Stimulated activated naive CD4-positive, alpha-beta T cell (primary cell): ENCODE results near the gene PHACTR3.
"Not testable (repeated sequence)": the region's sequence is repeated elsewhere in the genome, so short reads cannot be mapped to it uniquely, and the experiment has no call there.

Source experiments
- DNase-seq, 6 experiments: peaks; one replicate each; lab custom pipeline; 2025; lab: John Stamatoyannopoulos, UW

Gene PHACTR3

GRCh38 chr20:59830665-59831023 is 226.3 kb downstream of the PHACTR3 start:
- no peak for DNase-seq

GRCh38 chr20:59831024-59831915 is 226.9 kb downstream of the PHACTR3 start:
- DNase-seq, result no peak

- DNase-seq, result no peak
Measured at GRCh38 chr20:59831916-59832270, 227.6 kb downstream of the PHACTR3 start.

- DNase-seq, result no peak
Measured at GRCh38 chr20:59832406-59833363, 228.3 kb downstream of the PHACTR3 start.

GRCh38 chr20:59835057-59835447 is 230.7 kb downstream of the PHACTR3 start:
- DNase-seq, result no peak

GRCh38 chr20:59835448-59836395 is 231.4 kb downstream of the PHACTR3 start:
- DNase-seq, result no peak

- DNase-seq, result no peak
Measured at GRCh38 chr20:59836767-59837166, 232.4 kb downstream of the PHACTR3 start.

GRCh38 chr20:59837623-59838394 is 233.5 kb downstream of the PHACTR3 start:
- no peak for DNase-seq

- DNase-seq, result no peak
Measured at GRCh38 chr20:59839400-59839799, 235.1 kb downstream of the PHACTR3 start.

- DNase-seq, result no peak
Measured at GRCh38 chr20:59845472-59845871, 241.1 kb downstream of the PHACTR3 start.

GRCh38 chr20:59848182-59848581 is 243.8 kb downstream of the PHACTR3 start:
- DNase-seq, result no peak

- DNase-seq, result no peak
Measured at GRCh38 chr20:59850018-59850641, 245.8 kb downstream of the PHACTR3 start.

- not testable (repeated sequence) for DNase-seq
Measured at GRCh38 chr20:59856526-59856925, 252.2 kb downstream of the PHACTR3 start.

GRCh38 chr20:59856941-59857340 is 252.6 kb downstream of the PHACTR3 start:
- DNase-seq, result not testable (repeated sequence)

GRCh38 chr20:59857966-59858365 is 253.6 kb downstream of the PHACTR3 start:
- no peak for DNase-seq

- no peak for DNase-seq
Measured at GRCh38 chr20:59858425-59858824, 254.1 kb downstream of the PHACTR3 start.

GRCh38 chr20:59861401-59861800 is 257.1 kb downstream of the PHACTR3 start:
- no peak for DNase-seq

- DNase-seq, result no peak
Measured at GRCh38 chr20:59863058-59863457, 258.7 kb downstream of the PHACTR3 start.

- DNase-seq, result no peak
Measured at GRCh38 chr20:59864726-59865125, 260.4 kb downstream of the PHACTR3 start.

- DNase-seq, result no peak
Measured at GRCh38 chr20:59866338-59866737, 262.0 kb downstream of the PHACTR3 start.
